K562 (cell line): Measurements from ENCODE around the gene NMBR. TPM values are rescaled to one million over a fixed set of nuclear protein-coding genes. Genes with fewer than 3 reads are reported as not detected.

Experiments used
- GATA2 ChIP-seq: sonication (generic); formaldehyde crosslinking; IDR thresholded peaks from 2 replicates; pipeline ENCODE4 v1.4.0; 2020; ENCODE audit warnings: mild to moderate bottlenecking, missing genetic modification reagents
- MED1 ChIP-seq: sonication (generic); formaldehyde crosslinking; IDR thresholded peaks from 2 replicates; pipeline ENCODE4 v1.8.1; 2023; ENCODE audit warnings: missing genetic modification reagents, borderline replicate concordance
- ZNF253 ChIP-seq: fragments of 250-450 bp; sonication (Bioruptor Pico); conservative IDR thresholded peaks from 2 replicates; pipeline ENCODE4 v1.6.1; 2021; ENCODE audit warnings: mild to moderate bottlenecking
- polyA plus RNA-seq, 8 experiments: library from polyadenylated mRNA; depleted of rRNA in 4 of 8; stranded (reverse) in 5 of 8; unstranded in 3 of 8; fragments of >200 nt; fragmentation: Nextera tagmentation in 2 of 8; fragmentation: Illumina TruSeq in 1 of 8; extraction: Ambion mirVana in 2 of 8; extraction: Trizol in 1 of 8; gene quantifications; 2 replicates each; pipeline versions ENCODE4 v1.2.1 to v1.2.3, GENCODE V29; 2011 to 2014; ENCODE audit warnings: inconsistent platforms in 1 of 8, missing spikeins in 1 of 8
- total RNA-seq, 7 experiments: library from RNA; depleted of rRNA in 6 of 7; stranded (reverse); fragments of >200 nt in 6 of 7; fragmentation: Illumina TruSeq in 2 of 7; extraction: Trizol in 2 of 7; gene quantifications; 2 replicates each; pipeline versions ENCODE4 v1.2.1 to v1.2.3, GENCODE V29; 2011 to 2021; ENCODE audit warnings: low replicate concordance in 1 of 7
- TF ChIP-seq, protein P1 (sequence below), 2 experiments: fragments of 450-650 bp; IDR thresholded peaks; 2 replicates each; pipeline ENCODE4 v1.6.1; 2016; ENCODE audit warnings: mild to moderate bottlenecking in 2 of 2, borderline replicate concordance in 1 of 2, low read depth in 1 of 2, moderate library complexity in 1 of 2
- TF ChIP-seq, protein P2 (sequence below): fragments of 250-450 bp; sonication (Bioruptor Pico); IDR thresholded peaks from 2 replicates; pipeline ENCODE4 v1.6.1; 2021; ENCODE audit warnings: mild to moderate bottlenecking
- TF ChIP-seq, protein P3 (sequence below), 2 experiments: fragments of 450-650 bp; IDR thresholded peaks; 2 replicates each; pipeline ENCODE4 v1.6.1; 2018; ENCODE audit warnings: mild to moderate bottlenecking in 2 of 2, low read depth in 1 of 2; ENCODE audit not compliant: partially characterized antibody in 2 of 2
- TF ChIP-seq, protein P4 (sequence below): sonication (generic); formaldehyde crosslinking; IDR thresholded peaks from 2 replicates; pipeline ENCODE4 v1.8.0; 2022; ENCODE audit warnings: missing genetic modification reagents, mild to moderate bottlenecking, borderline replicate concordance

The NMBR gene
- total and polyA plus RNA-seq, 9 of the 15 experiments (the other 6 are each of a cell fraction or from before 2014, with no cell fraction given): not detected

DNA sequence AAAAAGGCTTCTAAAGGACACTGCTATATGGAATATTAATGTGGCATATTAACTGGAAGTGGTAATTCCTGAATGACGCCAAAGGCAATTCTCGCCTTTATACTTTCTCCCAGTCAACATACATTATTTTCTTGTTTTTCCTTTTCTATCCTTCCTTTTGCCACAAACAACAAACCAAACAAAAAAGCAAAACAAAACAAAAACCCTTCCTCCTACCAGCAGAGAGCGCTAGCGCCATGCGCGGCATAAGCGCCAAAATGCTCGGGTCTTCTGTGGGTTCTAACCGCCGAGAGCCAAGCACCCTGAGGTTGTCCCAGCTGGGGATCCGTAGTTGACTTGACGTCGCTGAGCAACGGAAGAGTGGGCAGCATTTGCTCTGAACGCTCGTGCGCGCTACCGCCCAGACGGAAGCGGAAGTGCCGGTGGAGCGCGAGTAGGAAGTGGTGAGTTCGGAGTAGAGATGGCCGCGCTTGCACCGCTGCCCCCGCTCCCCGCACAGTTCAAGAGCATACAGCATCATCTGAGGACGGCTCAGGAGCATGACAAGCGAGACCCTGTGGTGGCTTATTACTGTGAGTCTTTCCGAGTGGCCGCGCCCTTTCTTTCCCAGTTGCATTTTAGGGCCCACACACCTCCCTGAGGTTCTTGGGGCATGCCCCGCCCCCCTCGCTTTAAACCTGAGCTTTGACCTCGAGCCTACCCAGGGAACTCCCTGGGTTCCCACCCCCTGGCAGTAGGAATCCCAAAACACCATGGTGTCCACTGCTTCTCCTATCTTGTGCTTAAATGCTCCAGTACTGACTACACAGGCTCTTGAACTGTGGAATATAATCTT is at the start of gene NMBR, which contains the start of gene VTA1 (continued):
- TF ChIP-seq, protein P1, sequence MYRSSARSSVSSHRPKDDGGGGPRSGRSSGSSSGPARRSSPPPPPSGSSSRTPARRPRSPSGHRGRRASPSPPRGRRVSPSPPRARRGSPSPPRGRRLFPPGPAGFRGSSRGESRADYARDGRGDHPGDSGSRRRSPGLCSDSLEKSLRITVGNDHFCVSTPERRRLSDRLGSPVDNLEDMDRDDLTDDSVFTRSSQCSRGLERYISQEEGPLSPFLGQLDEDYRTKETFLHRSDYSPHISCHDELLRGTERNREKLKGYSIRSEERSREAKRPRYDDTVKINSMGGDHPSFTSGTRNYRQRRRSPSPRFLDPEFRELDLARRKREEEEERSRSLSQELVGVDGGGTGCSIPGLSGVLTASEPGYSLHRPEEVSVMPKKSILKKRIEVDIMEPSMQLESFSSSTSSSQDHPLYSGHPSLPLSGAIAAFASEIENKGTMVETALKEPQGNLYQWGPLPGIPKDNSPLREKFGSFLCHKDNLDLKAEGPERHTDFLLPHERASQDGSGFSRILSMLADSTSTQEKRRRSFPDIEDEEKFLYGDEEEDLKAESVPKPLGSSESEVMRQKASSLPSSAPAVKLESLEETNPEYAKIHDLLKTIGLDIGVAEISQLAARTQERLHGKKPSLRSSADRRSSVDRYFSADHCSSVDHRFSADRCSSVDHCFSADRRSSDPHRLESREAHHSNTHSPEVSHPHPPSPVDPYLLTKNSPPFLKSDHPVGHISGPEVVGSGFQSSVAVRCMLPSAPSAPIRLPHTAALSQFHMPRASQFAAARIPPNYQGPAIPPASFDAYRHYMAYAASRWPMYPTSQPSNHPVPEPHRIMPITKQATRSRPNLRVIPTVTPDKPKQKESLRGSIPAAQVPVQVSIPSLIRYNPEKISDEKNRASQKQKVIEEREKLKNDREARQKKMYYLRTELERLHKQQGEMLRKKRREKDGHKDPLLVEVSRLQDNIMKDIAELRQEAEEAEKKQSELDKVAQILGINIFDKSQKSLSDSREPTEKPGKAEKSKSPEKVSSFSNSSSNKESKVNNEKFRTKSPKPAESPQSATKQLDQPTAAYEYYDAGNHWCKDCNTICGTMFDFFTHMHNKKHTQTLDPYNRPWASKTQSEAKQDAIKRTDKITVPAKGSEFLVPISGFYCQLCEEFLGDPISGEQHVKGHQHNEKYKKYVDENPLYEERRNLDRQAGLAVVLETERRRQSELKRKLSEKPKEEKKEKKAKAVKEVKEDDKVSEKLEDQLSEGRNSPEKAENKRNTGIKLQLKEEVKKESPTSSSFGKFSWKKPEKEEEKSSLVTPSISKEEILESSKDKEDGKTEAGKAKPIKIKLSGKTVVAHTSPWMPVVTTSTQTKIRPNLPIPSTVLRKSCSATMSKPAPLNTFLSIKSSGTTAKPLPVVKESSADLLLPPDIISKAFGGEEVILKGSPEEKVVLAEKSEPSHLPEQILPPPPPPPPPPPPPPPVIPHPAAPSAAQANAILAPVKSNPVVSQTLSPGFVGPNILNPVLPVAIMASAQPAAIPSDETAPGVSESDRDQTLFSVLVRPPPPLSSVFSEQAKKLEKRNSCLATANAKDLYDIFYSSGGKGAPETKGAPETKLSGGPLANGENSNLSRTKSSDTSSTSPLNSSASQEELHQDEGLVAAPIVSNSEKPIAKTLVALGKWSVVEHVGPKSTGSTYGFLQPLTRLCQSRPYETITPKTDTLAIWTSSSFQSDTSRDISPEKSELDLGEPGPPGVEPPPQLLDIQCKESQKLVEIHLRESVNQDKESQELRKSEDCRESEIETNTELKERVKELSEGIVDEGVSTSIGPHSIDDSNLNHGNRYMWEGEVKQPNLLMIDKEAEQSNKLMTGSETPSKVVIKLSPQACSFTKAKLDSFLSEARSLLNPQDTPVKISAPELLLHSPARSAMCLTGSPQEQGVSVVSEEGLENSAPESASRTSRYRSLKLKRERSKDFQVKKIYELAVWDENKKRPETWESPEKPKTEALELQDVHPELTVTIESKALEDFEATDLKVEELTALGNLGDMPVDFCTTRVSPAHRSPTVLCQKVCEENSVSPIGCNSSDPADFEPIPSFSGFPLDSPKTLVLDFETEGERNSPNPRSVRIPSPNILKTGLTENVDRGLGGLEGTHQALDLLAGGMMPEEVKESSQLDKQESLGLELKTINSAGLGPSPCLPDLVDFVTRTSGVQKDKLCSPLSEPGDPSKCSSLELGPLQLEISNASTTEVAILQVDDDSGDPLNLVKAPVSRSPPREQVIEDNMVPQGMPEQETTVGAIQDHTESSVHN (IDR thresholded peaks at IDR 0.05; ENCODE audit: borderline replicate concordance in 1 of 2, low read depth in 1 of 2): no peak
- TF ChIP-seq, protein P2, sequence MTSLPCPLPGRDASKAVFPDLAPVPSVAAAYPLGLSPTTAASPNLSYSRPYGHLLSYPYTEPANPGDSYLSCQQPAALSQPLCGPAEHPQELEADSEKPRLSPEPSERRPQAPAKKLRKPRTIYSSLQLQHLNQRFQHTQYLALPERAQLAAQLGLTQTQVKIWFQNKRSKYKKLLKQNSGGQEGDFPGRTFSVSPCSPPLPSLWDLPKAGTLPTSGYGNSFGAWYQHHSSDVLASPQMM: no peak
- TF ChIP-seq MED1 (no peak), GATA2 (CRISPR knock-in tag) (no peak), ZNF253 (CRISPR knock-in tag) (no peak)
- TF ChIP-seq, protein P3, sequence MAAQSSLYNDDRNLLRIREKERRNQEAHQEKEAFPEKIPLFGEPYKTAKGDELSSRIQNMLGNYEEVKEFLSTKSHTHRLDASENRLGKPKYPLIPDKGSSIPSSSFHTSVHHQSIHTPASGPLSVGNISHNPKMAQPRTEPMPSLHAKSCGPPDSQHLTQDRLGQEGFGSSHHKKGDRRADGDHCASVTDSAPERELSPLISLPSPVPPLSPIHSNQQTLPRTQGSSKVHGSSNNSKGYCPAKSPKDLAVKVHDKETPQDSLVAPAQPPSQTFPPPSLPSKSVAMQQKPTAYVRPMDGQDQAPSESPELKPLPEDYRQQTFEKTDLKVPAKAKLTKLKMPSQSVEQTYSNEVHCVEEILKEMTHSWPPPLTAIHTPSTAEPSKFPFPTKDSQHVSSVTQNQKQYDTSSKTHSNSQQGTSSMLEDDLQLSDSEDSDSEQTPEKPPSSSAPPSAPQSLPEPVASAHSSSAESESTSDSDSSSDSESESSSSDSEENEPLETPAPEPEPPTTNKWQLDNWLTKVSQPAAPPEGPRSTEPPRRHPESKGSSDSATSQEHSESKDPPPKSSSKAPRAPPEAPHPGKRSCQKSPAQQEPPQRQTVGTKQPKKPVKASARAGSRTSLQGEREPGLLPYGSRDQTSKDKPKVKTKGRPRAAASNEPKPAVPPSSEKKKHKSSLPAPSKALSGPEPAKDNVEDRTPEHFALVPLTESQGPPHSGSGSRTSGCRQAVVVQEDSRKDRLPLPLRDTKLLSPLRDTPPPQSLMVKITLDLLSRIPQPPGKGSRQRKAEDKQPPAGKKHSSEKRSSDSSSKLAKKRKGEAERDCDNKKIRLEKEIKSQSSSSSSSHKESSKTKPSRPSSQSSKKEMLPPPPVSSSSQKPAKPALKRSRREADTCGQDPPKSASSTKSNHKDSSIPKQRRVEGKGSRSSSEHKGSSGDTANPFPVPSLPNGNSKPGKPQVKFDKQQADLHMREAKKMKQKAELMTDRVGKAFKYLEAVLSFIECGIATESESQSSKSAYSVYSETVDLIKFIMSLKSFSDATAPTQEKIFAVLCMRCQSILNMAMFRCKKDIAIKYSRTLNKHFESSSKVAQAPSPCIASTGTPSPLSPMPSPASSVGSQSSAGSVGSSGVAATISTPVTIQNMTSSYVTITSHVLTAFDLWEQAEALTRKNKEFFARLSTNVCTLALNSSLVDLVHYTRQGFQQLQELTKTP (IDR thresholded peaks at IDR 0.05; ENCODE audit: low read depth in 1 of 2, partially characterized antibody in 2 of 2): peak; percentile 57 to 67
- TF ChIP-seq, protein P4, sequence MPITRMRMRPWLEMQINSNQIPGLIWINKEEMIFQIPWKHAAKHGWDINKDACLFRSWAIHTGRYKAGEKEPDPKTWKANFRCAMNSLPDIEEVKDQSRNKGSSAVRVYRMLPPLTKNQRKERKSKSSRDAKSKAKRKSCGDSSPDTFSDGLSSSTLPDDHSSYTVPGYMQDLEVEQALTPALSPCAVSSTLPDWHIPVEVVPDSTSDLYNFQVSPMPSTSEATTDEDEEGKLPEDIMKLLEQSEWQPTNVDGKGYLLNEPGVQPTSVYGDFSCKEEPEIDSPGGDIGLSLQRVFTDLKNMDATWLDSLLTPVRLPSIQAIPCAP (CRISPR knock-in tag): no peak
